Parathyroid adenoma (tissue), 2 donors: ENCODE measurements around the gene CFDP1.

ENCODE experiments used
- H2AFZ ChIP-seq: fragments of 300-600 bp; sonication (generic); one replicate; pipeline ENCODE4 v1.7.0; 2017; ENCODE audit warnings: antibody characterized with exemption, mild to moderate bottlenecking
- H3K27ac ChIP-seq: fragments of 300-600 bp; sonication (generic); one replicate; pipeline ENCODE4 v1.7.0; 2017
- H3K27me3 ChIP-seq: fragments of 300-600 bp; sonication (generic); one replicate; pipeline ENCODE4 v1.7.0; 2017; ENCODE audit warnings: low read length; ENCODE audit not compliant: control insufficient read depth, insufficient read depth
- H3K36me3 ChIP-seq: fragments of 300-600 bp; sonication (generic); one replicate; pipeline ENCODE4 v1.7.0; 2017; ENCODE audit warnings: low read length; ENCODE audit not compliant: control insufficient read depth, insufficient read depth
- H3K4me1 ChIP-seq: fragments of 300-600 bp; sonication (generic); one replicate; pipeline ENCODE4 v1.7.0; 2017; ENCODE audit warnings: control low read depth
- H3K4me2 ChIP-seq: fragments of 300-600 bp; sonication (generic); one replicate; pipeline ENCODE4 v1.7.0; 2017; ENCODE audit warnings: low read length
- H3K4me3 ChIP-seq: fragments of 300-600 bp; sonication (generic); one replicate; pipeline ENCODE4 v1.7.0; 2017; ENCODE audit warnings: low read depth, low read length
- H3K79me2 ChIP-seq: fragments of 300-600 bp; sonication (generic); one replicate; pipeline ENCODE4 v1.7.0; 2017; ENCODE audit warnings: control low read depth
- H3K9ac ChIP-seq: fragments of 300-600 bp; sonication (generic); one replicate; pipeline ENCODE4 v1.7.0; 2017; ENCODE audit warnings: mild to moderate bottlenecking
- H3K9me3 ChIP-seq: fragments of 300-600 bp; sonication (generic); one replicate; pipeline ENCODE4 v1.7.0; 2017; ENCODE audit warnings: low read length; ENCODE audit not compliant: control insufficient read depth
- CTCF ChIP-seq: fragments of 300-600 bp; sonication (generic); IDR thresholded peaks from one replicate; pipeline ENCODE4 v1.7.0; 2017; ENCODE audit warnings: antibody characterized with exemption, mild to moderate bottlenecking
- donor health status: primary hyperparathyroidism.

The CFDP1 gene

GRCh38 chr16:75267631-75268264 lies 165.6 kb downstream of the CFDP1 start:
- Histone ChIP-seq H3K79me2 (peaks cover 5% of the 10 kb centered on the region), H3K9me3 (no peaks in the 10 kb centered on the region), H3K27ac (no peak overlapping the region), H3K27me3 (no peaks in the 10 kb centered on the region), H3K9ac (no peak overlapping the region), H3K4me3 (no peak overlapping the region), H3K36me3 (no peaks in the 10 kb centered on the region), H3K4me2 (no peak overlapping the region), H3K4me1 (peaks cover 23% of the 10 kb centered on the region), H2AFZ (peak overlapping the region; percentile 13)
- no peak for TF ChIP-seq CTCF

DNA sequence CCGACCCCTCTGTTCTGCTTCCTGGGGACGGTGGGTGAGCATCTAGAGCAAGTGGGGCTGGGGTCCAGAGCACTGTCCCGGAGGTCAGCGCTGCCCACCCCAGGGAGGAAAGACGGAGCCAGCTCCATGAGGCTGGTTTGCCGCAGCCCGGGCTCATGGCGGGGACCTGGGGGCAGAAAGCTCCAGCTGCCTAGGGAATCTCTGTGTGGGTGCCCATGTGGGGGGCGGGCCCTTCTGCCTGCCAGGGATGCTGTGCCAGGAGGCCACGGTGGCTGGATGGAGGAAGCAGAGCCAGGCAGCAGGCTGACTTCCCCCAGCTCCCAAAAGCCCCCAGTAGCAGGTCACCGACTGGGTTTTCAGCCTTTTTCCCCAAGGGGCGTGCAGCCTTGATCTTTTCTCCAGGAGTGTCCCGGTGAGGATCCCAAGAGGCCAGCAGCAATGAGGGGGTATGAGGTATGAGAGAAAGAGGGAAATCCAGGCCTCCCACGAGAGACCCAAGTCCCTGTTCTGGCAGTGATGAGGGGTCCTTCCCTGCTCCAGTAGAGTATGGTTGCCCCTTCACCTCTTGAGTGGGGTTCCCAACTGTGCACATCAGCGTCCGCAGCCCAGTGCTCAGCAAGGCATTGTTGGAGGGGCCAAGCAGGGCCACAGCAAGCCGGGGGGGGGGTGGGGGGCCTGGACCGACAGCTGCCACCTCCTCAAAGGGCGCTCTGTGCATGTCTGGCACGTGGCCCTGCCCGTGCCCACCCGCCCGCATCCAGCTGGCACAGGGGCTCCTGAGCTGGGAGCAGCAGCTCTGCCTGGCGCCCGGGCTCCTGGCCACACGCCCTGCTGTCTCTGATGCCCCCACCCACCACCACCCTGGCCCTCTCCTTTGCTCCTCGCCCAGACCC lies 166.3 kb downstream of the CFDP1 start:
- Histone ChIP-seq H3K4me1 (peaks cover 28% of the 10 kb centered on the region), H3K9ac (no peak overlapping the region), H3K27ac (peak overlapping the region; percentile 62)

GRCh38 chr16:75265911-75266701 lies 167.2 kb downstream of the CFDP1 start:
- Histone ChIP-seq H3K4me3 (peak overlapping the region; percentile 57), H3K9me3 (no peaks in the 10 kb centered on the region), H3K9ac (peak overlapping the region; percentile 87), H2AFZ (peak overlapping the region; percentile 98), H3K4me2 (peak overlapping the region; percentile 81), H3K27me3 (no peaks in the 10 kb centered on the region), H3K4me1 (peaks cover 28% of the 10 kb centered on the region), H3K27ac (peak overlapping the region; percentile 62), H3K36me3 (no peaks in the 10 kb centered on the region), H3K79me2 (peaks cover 20% of the 10 kb centered on the region)
- TF ChIP-seq CTCF, result peak; percentile 11

More for the DNA sequence above, 166.3 kb downstream of the CFDP1 start:
- Histone ChIP-seq H3K36me3 (no peaks in the 10 kb centered on the region), H3K9me3 (no peaks in the 10 kb centered on the region), H3K4me2 (peak overlapping the region; percentile 81), H3K4me3 (no peak overlapping the region), H3K79me2 (peaks cover 12% of the 10 kb centered on the region), H2AFZ (peak overlapping the region; percentile 98), H3K27me3 (no peaks in the 10 kb centered on the region)
- TF ChIP-seq CTCF, result no peak

DNA sequence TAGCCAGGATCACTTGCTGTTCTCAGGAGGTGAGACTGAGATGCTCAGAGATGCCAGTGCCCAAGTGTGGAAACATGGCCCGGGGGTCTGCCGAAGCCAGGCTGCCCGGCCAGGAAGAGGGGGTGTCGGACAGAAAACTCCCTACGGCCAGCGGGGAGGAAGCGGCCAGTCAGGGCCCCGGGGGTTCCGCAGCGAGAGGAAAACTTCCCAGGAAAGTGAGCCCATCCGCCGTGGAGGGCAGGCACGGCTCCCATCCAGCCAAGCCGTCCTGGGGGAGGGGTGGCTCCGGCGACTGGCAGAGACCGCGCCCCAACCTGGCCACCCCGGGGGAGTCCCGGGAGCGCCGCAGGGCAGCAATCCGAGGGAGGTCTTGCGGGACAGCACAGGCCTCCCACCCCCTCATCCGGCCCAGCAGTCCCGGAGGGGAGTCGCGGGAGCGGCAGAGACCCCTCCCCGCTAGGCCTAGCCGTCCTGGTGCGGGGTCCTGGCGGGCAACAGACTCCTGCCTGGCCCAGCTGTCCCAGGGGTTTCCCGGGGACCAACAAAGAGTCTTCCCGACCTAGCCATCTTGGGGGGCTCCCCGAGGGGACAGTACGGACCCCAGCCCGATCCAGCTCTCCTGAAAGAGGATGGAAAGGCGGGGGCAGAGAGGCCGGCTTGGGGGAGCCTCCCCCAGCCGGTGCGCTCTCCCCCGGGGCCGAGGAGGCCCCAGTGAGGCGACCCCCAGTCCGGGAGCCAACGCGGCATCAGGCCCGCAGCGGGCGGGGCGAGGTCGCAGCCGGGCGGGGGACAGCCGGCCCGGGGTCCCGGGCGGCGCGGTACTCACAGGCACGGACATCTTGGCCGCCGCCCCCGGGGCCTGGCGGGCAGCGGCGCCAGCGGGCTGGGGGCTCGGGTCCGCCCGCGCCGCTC lies 168.0 kb downstream of the CFDP1 start:
- Histone ChIP-seq H3K4me3 (peak overlapping the region; percentile 96), H2AFZ (peak overlapping the region; percentile 75), H3K4me1 (peaks cover 28% of the 10 kb centered on the region), H3K4me2 (peak overlapping the region; percentile 92), H3K9me3 (no peaks in the 10 kb centered on the region), H3K9ac (peak overlapping the region; percentile 87), H3K79me2 (peaks cover 27% of the 10 kb centered on the region), H3K27ac (peak overlapping the region; percentile 59), H3K27me3 (no peaks in the 10 kb centered on the region), H3K36me3 (no peaks in the 10 kb centered on the region)
- TF ChIP-seq CTCF, result no peak
